Trophoblast cell (in vitro differentiated cells and primary cell): ENCODE results near the gene TMSB15B.
"Not testable (repeated sequence)": the region's sequence is repeated elsewhere in the genome, so short reads cannot be mapped to it uniquely, and the experiment has no call there.

Experiments
- DNase-seq, 2 donors: peaks; one replicate each; pipeline ENCODE4 v3.0.0-alpha.2; 2016
- H2AFZ ChIP-seq: 2 replicates; pipeline ENCODE4 v1.6.1; 2013; ENCODE audit warnings: low read length, moderate library complexity, mild to moderate bottlenecking; ENCODE audit not compliant: insufficient read depth, poor library complexity
- H2AK5ac ChIP-seq: 2 replicates; pipeline ENCODE4 v1.6.1; 2013; ENCODE audit warnings: mild to moderate bottlenecking, low read length
- H2BK120ac ChIP-seq: 2 replicates; pipeline ENCODE4 v1.6.1; 2013; ENCODE audit warnings: low read length, mild to moderate bottlenecking, moderate library complexity; ENCODE audit not compliant: insufficient read depth, poor library complexity
- H2BK12ac ChIP-seq: 2 replicates; pipeline ENCODE4 v1.6.1; 2013; ENCODE audit warnings: mild to moderate bottlenecking, low read length, moderate library complexity
- H2BK5ac ChIP-seq: 2 replicates; pipeline ENCODE4 v1.6.1; 2013; ENCODE audit warnings: low read length, low read depth, moderate library complexity, mild to moderate bottlenecking; ENCODE audit not compliant: poor library complexity
- H3K14ac ChIP-seq: 2 replicates; pipeline ENCODE4 v1.6.1; 2013; ENCODE audit warnings: mild to moderate bottlenecking, low read length
- H3K18ac ChIP-seq: 2 replicates; pipeline ENCODE4 v1.6.1; 2013; ENCODE audit warnings: mild to moderate bottlenecking, low read length
- H3K23ac ChIP-seq: 2 replicates; pipeline ENCODE4 v1.6.1; 2013; ENCODE audit warnings: low read length
- H3K27ac ChIP-seq: 2 replicates; pipeline ENCODE4 v1.5.1; 2013; ENCODE audit warnings: low read depth, mild to moderate bottlenecking, inconsistent platforms, low read length, moderate library complexity
- H3K27me3 ChIP-seq: 2 replicates; pipeline ENCODE4 v1.6.1; 2013; ENCODE audit warnings: inconsistent platforms, mild to moderate bottlenecking, low read length, moderate library complexity; ENCODE audit not compliant: insufficient read depth
- H3K36me3 ChIP-seq, 2 experiments: 1 replicate in 1 of 2; 2 replicates in 1 of 2; pipeline ENCODE4 v1.6.1; 2013; ENCODE audit warnings: low read length in 2 of 2, mild to moderate bottlenecking in 2 of 2, moderate library complexity in 1 of 2; ENCODE audit not compliant: insufficient read depth in 2 of 2, control insufficient read depth in 1 of 2
- H3K4ac ChIP-seq: 2 replicates; pipeline ENCODE4 v1.6.1; 2013; ENCODE audit warnings: low read depth, mild to moderate bottlenecking, low read length, moderate library complexity
- H3K4me1 ChIP-seq, 2 experiments: 1 replicate in 1 of 2; 2 replicates in 1 of 2; pipeline ENCODE4 v1.6.1; 2013; ENCODE audit warnings: low read length in 2 of 2, mild to moderate bottlenecking in 2 of 2, moderate library complexity in 1 of 2; ENCODE audit not compliant: insufficient read depth in 2 of 2, control insufficient read depth in 1 of 2
- H3K4me2 ChIP-seq: 2 replicates; pipeline ENCODE4 v1.6.1; 2013; ENCODE audit warnings: inconsistent platforms, mild to moderate bottlenecking, low read length, moderate library complexity
- H3K4me3 ChIP-seq: 2 replicates; pipeline ENCODE4 v1.5.1; 2013; ENCODE audit warnings: mild to moderate bottlenecking, low read depth, low read length, inconsistent platforms
- H3K79me1 ChIP-seq: one replicate; pipeline ENCODE4 v1.6.1; 2013; ENCODE audit warnings: low read length
- H3K79me2 ChIP-seq: 2 replicates; pipeline ENCODE4 v1.6.1; 2013; ENCODE audit warnings: low read length, mild to moderate bottlenecking; ENCODE audit not compliant: control insufficient read depth, insufficient read depth, poor library complexity
- H3K9ac ChIP-seq: 2 replicates; pipeline ENCODE4 v1.6.1; 2013; ENCODE audit warnings: mild to moderate bottlenecking, low read length
- H3K9me3 ChIP-seq: 2 replicates; pipeline ENCODE4 v1.6.1; 2013; ENCODE audit warnings: low read depth, mild to moderate bottlenecking, control low read depth, inconsistent platforms, low read length; ENCODE audit not compliant: insufficient read depth
- H4K12ac ChIP-seq: 2 replicates; pipeline ENCODE4 v1.6.1; 2013; ENCODE audit warnings: low read depth, mild to moderate bottlenecking, low read length, moderate library complexity
- H4K8ac ChIP-seq: 2 replicates; pipeline ENCODE4 v1.6.1; 2013; ENCODE audit warnings: low read depth, mild to moderate bottlenecking, low read length, moderate library complexity
- H4K91ac ChIP-seq: one replicate; pipeline ENCODE4 v1.6.1; 2013; ENCODE audit warnings: low read depth, mild to moderate bottlenecking, low read length, moderate library complexity
- WGBS: extraction: QIAGEN DNeasy Blood & Tissue Kit; methylation state at CpG from one replicate; pipeline ENCODE4 v1.1.7; 2013; ENCODE audit warnings: missing lambda C conversion rate; ENCODE audit not compliant: insufficient read length, insufficient coverage; ENCODE audit errors: extremely low coverage; 5-methylcytosine and 5-hydroxymethylcytosine counted together

TMSB15B gene

GRCh38 chrX:103953353-103953752, 9.1 kb upstream of the TMSB15B start:
- no peak overlapping the region for H3K4me2 ChIP-seq
- no peaks in the 10 kb centered on the region for H3K27me3 ChIP-seq
- no peaks in the 10 kb centered on the region for H3K4me1 ChIP-seq
- no peak overlapping the region for H3K9ac ChIP-seq
- H3K23ac ChIP-seq = no peak overlapping the region
- H3K36me3 ChIP-seq = no peaks in the 10 kb centered on the region
- no peak overlapping the region for H2AFZ ChIP-seq
- DNase-seq = no peak
- H3K9me3 ChIP-seq = no peaks in the 10 kb centered on the region
- no peak overlapping the region for H4K12ac ChIP-seq
- no peak overlapping the region for H2BK5ac ChIP-seq
- H3K4me3 ChIP-seq = no peak overlapping the region
- no peaks in the 10 kb centered on the region for H3K79me2 ChIP-seq
- H3K4ac ChIP-seq = no peak overlapping the region
- no peak overlapping the region for H3K27ac ChIP-seq
- no peak overlapping the region for H3K18ac ChIP-seq
- H4K91ac ChIP-seq = no peak overlapping the region
- no peak overlapping the region for H3K14ac ChIP-seq
- no peak overlapping the region for H2BK120ac ChIP-seq
- no CpG with 5 or more reads among the region's 4 CpGs for WGBS
- H2AK5ac ChIP-seq = no peak overlapping the region
- H2BK12ac ChIP-seq = no peak overlapping the region
- H3K79me1 ChIP-seq = no peaks in the 10 kb centered on the region
- no peak overlapping the region for H4K8ac ChIP-seq

- Histone ChIP-seq H3K18ac (no peak overlapping the region), H4K8ac (no peak overlapping the region), H4K12ac (no peak overlapping the region), H3K9me3 (no peaks in the 10 kb centered on the region), H3K4ac (no peak overlapping the region), H2AK5ac (no peak overlapping the region), H3K23ac (no peak overlapping the region), H2AFZ (no peak overlapping the region), H3K4me2 (no peak overlapping the region), H3K79me1 (no peaks in the 10 kb centered on the region), H3K14ac (no peak overlapping the region), H3K4me3 (no peak overlapping the region), H2BK120ac (no peak overlapping the region), H3K79me2 (no peaks in the 10 kb centered on the region), H3K27ac (no peak overlapping the region), H2BK12ac (no peak overlapping the region), H3K36me3 (no peaks in the 10 kb centered on the region), H2BK5ac (no peak overlapping the region), H3K27me3 (no peaks in the 10 kb centered on the region), H3K4me1 (no peaks in the 10 kb centered on the region), H4K91ac (no peak overlapping the region), H3K9ac (no peak overlapping the region)
- DNase-seq = no peak
- WGBS = no CpG with 5 or more reads among the region's 6 CpGs
Measured at GRCh38 chrX:103954259-103954658, 8.2 kb upstream of the TMSB15B start.

GRCh38 chrX:103960599-103960998, 1.8 kb upstream of the TMSB15B start:
- not testable (repeated sequence) for H3K18ac ChIP-seq, H3K4me2 ChIP-seq, H4K8ac ChIP-seq, H3K79me1 ChIP-seq, DNase-seq, H2BK5ac ChIP-seq, H2AK5ac ChIP-seq, H3K27me3 ChIP-seq, H3K79me2 ChIP-seq, H3K27ac ChIP-seq, H3K14ac ChIP-seq, H3K4ac ChIP-seq, H3K9ac ChIP-seq, H2BK120ac ChIP-seq, H4K12ac ChIP-seq, H3K4me1 ChIP-seq, H4K91ac ChIP-seq, H2BK12ac ChIP-seq, H3K36me3 ChIP-seq, H3K4me3 ChIP-seq, H3K9me3 ChIP-seq, H2AFZ ChIP-seq, H3K23ac ChIP-seq
- no CpG with 5 or more reads among the region's 6 CpGs for WGBS

- H3K27me3 ChIP-seq, H3K9ac ChIP-seq, H2BK12ac ChIP-seq, H3K14ac ChIP-seq, H3K79me2 ChIP-seq, H4K91ac ChIP-seq, H3K4ac ChIP-seq, H3K23ac ChIP-seq, H3K4me1 ChIP-seq, H2BK120ac ChIP-seq, H4K12ac ChIP-seq, DNase-seq, H4K8ac ChIP-seq, H3K36me3 ChIP-seq, H3K79me1 ChIP-seq, H3K4me2 ChIP-seq, H2BK5ac ChIP-seq, H2AFZ ChIP-seq, H3K9me3 ChIP-seq, H3K4me3 ChIP-seq, H3K18ac ChIP-seq, H2AK5ac ChIP-seq, H3K27ac ChIP-seq: not testable (repeated sequence)
- no CpG with 5 or more reads among the region's 13 CpGs for WGBS
Measured at GRCh38 chrX:103983508-103983907, 21.1 kb downstream of the TMSB15B start.
